ENCODE data around the gene STX1A. TPM values are rescaled to one million over a fixed set of nuclear protein-coding genes. Genes with fewer than 3 reads are reported as not detected.
A peak's percentile ranks its signal among the peaks of the same experiment; 100 is the strongest.

STX1A gene
- total and polyA plus RNA-seq, 2 of the 13 experiments (the other 11 are each of a cell fraction or from before 2014, with no cell fraction given), result 6.1 to 12.2 TPM

- TF ChIP-seq, protein P1, sequence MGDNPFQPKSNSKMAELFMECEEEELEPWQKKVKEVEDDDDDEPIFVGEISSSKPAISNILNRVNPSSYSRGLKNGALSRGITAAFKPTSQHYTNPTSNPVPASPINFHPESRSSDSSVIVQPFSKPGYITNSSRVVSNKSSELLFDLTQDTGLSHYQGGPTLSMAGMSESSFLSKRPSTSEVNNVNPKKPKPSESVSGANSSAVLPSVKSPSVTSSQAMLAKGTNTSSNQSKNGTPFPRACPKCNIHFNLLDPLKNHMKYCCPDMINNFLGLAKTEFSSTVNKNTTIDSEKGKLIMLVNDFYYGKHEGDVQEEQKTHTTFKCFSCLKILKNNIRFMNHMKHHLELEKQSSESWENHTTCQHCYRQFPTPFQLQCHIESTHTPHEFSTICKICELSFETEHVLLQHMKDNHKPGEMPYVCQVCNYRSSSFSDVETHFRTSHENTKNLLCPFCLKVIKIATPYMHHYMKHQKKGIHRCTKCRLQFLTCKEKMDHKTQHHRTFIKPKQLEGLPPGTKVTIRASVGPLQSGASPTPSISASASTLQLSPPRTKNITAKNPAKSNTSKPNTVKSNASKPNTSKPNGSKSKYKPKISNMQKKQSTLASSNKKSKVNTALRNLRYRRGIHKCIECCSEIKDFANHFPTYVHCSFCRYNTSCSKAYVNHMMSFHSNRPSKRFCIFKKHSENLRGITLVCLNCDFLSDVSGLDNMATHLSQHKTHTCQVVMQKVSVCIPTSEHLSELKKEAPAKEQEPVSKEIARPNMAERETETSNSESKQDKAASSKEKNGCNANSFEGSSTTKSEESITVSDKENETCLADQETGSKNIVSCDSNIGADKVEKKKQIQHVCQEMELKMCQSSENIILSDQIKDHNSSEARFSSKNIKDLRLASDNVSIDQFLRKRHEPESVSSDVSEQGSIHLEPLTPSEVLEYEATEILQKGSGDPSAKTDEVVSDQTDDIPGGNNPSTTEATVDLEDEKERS (CRISPR knock-in tag; IDR thresholded peaks at IDR 0.05), result peak; percentile 72
- TF ChIP-seq ZNF543 (CRISPR knock-in tag; IDR thresholded peaks at IDR 0.05) (peak; percentile 58), ZSCAN29 (CRISPR knock-in tag; conservative IDR thresholded peaks at IDR 0.05) (0 out of 2 replicates have a peak, but pooled peaks have one; percentile 51), ZNF710 (CRISPR knock-in tag; IDR thresholded peaks at IDR 0.05; ENCODE audit: borderline replicate concordance) (0 out of 2 replicates have a peak, but pooled peaks have one; percentile 63), GABPB1 (CRISPR knock-in tag; IDR thresholded peaks at IDR 0.05) (peak; percentile 81), GMEB1 (CRISPR knock-in tag; IDR thresholded peaks at IDR 0.05; ENCODE audit: borderline replicate concordance) (peak; percentile 95), DMAP1 (CRISPR knock-in tag; IDR thresholded peaks at IDR 0.05) (peak; percentile 57; the same call in 1 of the 2 replicates), ZNF3 (CRISPR knock-in tag; IDR thresholded peaks at IDR 0.05) (no peak), DRAP1 (CRISPR knock-in tag; IDR thresholded peaks at IDR 0.05) (peak; percentile 44; the same call in 1 of the 2 replicates), SRY (CRISPR knock-in tag; IDR thresholded peaks at IDR 0.05) (peak; percentile 56; the same call in 1 of the 2 replicates), ZNF83 (CRISPR knock-in tag; IDR thresholded peaks at IDR 0.05; ENCODE audit: borderline replicate concordance) (no peak), ZBTB7B (CRISPR knock-in tag; IDR thresholded peaks at IDR 0.05) (peak; percentile 64), CEBPB (IDR thresholded peaks at IDR 0.05; ENCODE audit: borderline replicate concordance, low read depth, low read length) (peak; percentile 97), ZMYM3 (CRISPR knock-in tag; IDR thresholded peaks at IDR 0.05) (peak; percentile 76), PATZ1 (CRISPR knock-in tag; IDR thresholded peaks at IDR 0.05) (peak; percentile 64), POLR2G (IDR thresholded peaks at IDR 0.05; ENCODE audit: low read depth, low read length) (peak; percentile 86), ZFYVE20 (CRISPR knock-in tag; IDR thresholded peaks at IDR 0.05; ENCODE audit: borderline replicate concordance, low read depth) (0 out of 2 replicates have a peak, but pooled peaks have one; percentile 50)
- TF ChIP-seq, protein P2, sequence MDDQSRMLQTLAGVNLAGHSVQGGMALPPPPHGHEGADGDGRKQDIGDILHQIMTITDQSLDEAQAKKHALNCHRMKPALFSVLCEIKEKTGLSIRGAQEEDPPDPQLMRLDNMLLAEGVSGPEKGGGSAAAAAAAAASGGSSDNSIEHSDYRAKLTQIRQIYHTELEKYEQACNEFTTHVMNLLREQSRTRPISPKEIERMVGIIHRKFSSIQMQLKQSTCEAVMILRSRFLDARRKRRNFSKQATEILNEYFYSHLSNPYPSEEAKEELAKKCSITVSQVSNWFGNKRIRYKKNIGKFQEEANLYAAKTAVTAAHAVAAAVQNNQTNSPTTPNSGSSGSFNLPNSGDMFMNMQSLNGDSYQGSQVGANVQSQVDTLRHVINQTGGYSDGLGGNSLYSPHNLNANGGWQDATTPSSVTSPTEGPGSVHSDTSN (CRISPR knock-in tag; IDR thresholded peaks at IDR 0.05; ENCODE audit: borderline replicate concordance), result 0 out of 2 replicates have a peak, but pooled peaks have one; percentile 40
Observed at GRCh38 chr7:73738612-73739386, 19.3 kb upstream of the STX1A start, which contains the start of gene ABHD11 (continued).
